Measurements from ENCODE around the gene MEX3D. TPM values are rescaled to one million over a fixed set of nuclear protein-coding genes. Genes with fewer than 3 reads are reported as not detected.
"Not testable (repeated sequence)": the region's sequence is repeated elsewhere in the genome, so short reads cannot be mapped to it uniquely, and the experiment has no call there.

MEX3D gene
- total RNA-seq, 4 donors from 2014 or later = 2.4 to 7.9 (median 5.3) TPM

GRCh38 chr19:1522838-1523237 lies 45.3 kb downstream of the MEX3D start:
- no peak for DNase-seq
- intact Hi-C loops (cut with DNase I; ENCODE audit: low total_unique reads) (no loop called here), in situ Hi-C loops (cut with MboI; ENCODE audit: low sequenced_read_pairs in 4 of 4) (no loop called here)
- TF ChIP-seq POLR2A (IDR thresholded peaks at IDR 0.05) = no peak
- no peak for TF ChIP-seq CTCF (IDR thresholded peaks at IDR 0.05 in 4 of 5, conservative IDR thresholded peaks at IDR 0.05 in 1 of 5)
- Histone ChIP-seq H3K4me3 (no peak overlapping the region), H3K27ac (no peak overlapping the region), H3K9me3 (no peaks in the 10 kb centered on the region), H3K36me3 (no peaks in the 10 kb centered on the region), H3K27me3 (peaks cover 27 to 37% (median 33%) of the 10 kb centered on the region in 3 donors), H3K4me1 (no peaks in the 10 kb centered on the region)
- ATAC-seq = no peak

GRCh38 chr19:1522061-1522460 lies 46.1 kb downstream of the MEX3D start:
- DNase-seq (no peak), ATAC-seq (no peak)
- no peaks in the 10 kb centered on the region for H3K36me3 ChIP-seq
- in situ Hi-C loops (cut with MboI; ENCODE audit: low sequenced_read_pairs in 4 of 4) = no loop called here
- H3K9me3 ChIP-seq = no peaks in the 10 kb centered on the region
- H3K4me3 ChIP-seq = no peak overlapping the region
- H3K27ac ChIP-seq = no peak overlapping the region
- H3K27me3 ChIP-seq = peaks cover 26 to 34% (median 33%) of the 10 kb centered on the region in 3 donors
- H3K4me1 ChIP-seq = no peaks in the 10 kb centered on the region
- intact Hi-C loops (cut with DNase I; ENCODE audit: low total_unique reads) = no loop called here
- TF ChIP-seq POLR2A (IDR thresholded peaks at IDR 0.05) (no peak), CTCF (IDR thresholded peaks at IDR 0.05 in 4 of 5, conservative IDR thresholded peaks at IDR 0.05 in 1 of 5) (no peak)

- H3K9me3 ChIP-seq = no peaks in the 10 kb centered on the region
- no peak for ATAC-seq
- in situ Hi-C loops (cut with MboI; ENCODE audit: low sequenced_read_pairs in 4 of 4) (no loop called here), intact Hi-C loops (cut with DNase I; ENCODE audit: low total_unique reads) (no loop called here)
- no peaks in the 10 kb centered on the region for H3K4me1 ChIP-seq
- TF ChIP-seq POLR2A (IDR thresholded peaks at IDR 0.05) (no peak), CTCF (IDR thresholded peaks at IDR 0.05 in 4 of 5, conservative IDR thresholded peaks at IDR 0.05 in 1 of 5) (no peak)
- no peak overlapping the region for H3K27ac ChIP-seq
- no peak for DNase-seq
- no peak overlapping the region for H3K4me3 ChIP-seq
- H3K27me3 ChIP-seq = peaks cover 23 to 31% (median 30%) of the 10 kb centered on the region in 3 donors
- no peaks in the 10 kb centered on the region for H3K36me3 ChIP-seq
Observed at GRCh38 chr19:1521636-1522035, 46.5 kb downstream of the MEX3D start.

- H3K27ac ChIP-seq = no peak overlapping the region
- ATAC-seq (no peak), DNase-seq (no peak)
- H3K9me3 ChIP-seq = no peaks in the 10 kb centered on the region
- in situ Hi-C loops (cut with MboI; ENCODE audit: low sequenced_read_pairs in 4 of 4) (no loop called here), intact Hi-C loops (cut with DNase I; ENCODE audit: low total_unique reads) (no loop called here)
- H3K4me1 ChIP-seq = no peaks in the 10 kb centered on the region
- no peak overlapping the region for H3K4me3 ChIP-seq
- peaks cover 11 to 19% (median 17%) of the 10 kb centered on the region in 3 donors for H3K27me3 ChIP-seq
- TF ChIP-seq POLR2A (IDR thresholded peaks at IDR 0.05) = no peak
- no peak for TF ChIP-seq CTCF (IDR thresholded peaks at IDR 0.05 in 4 of 5, conservative IDR thresholded peaks at IDR 0.05 in 1 of 5)
- no peaks in the 10 kb centered on the region for H3K36me3 ChIP-seq
Observed at GRCh38 chr19:1520203-1520780, 47.8 kb downstream of the MEX3D start.

GRCh38 chr19:1519802-1520201 lies 48.3 kb downstream of the MEX3D start:
- H3K4me1 ChIP-seq; H3K4me3 ChIP-seq; intact Hi-C loops (cut with DNase I; ENCODE audit: low total_unique reads); ATAC-seq; H3K9me3 ChIP-seq; H3K27ac ChIP-seq; DNase-seq; in situ Hi-C loops (cut with MboI; ENCODE audit: low sequenced_read_pairs in 4 of 4); H3K36me3 ChIP-seq: not testable (repeated sequence)
- H3K27me3 ChIP-seq = peaks cover 6 to 14% (median 12%) of the 10 kb centered on the region in 3 donors
